Body of pancreas (tissue), 4 donors: Measurements from ENCODE around the gene CCSER2.

Experiments
- POLR2A ChIP-seq, 3 donors: fragments of 450-650 bp; IDR thresholded peaks; one replicate each; pipeline ENCODE4 v1.6.1; 2016; ENCODE audit warnings: antibody characterized with exemption in 3 of 3, mild to moderate bottlenecking in 2 of 3
- TF ChIP-seq, protein P1 (sequence below), 7 experiments: fragments of 450-650 bp in 4 of 7; fragments of 200-600 bp in 3 of 7; sonication (generic) in 3 of 7; IDR thresholded peaks; one replicate each; pipeline ENCODE4 v1.5.1; 2016 to 2019; ENCODE audit warnings: antibody characterized with exemption in 7 of 7

DNA sequence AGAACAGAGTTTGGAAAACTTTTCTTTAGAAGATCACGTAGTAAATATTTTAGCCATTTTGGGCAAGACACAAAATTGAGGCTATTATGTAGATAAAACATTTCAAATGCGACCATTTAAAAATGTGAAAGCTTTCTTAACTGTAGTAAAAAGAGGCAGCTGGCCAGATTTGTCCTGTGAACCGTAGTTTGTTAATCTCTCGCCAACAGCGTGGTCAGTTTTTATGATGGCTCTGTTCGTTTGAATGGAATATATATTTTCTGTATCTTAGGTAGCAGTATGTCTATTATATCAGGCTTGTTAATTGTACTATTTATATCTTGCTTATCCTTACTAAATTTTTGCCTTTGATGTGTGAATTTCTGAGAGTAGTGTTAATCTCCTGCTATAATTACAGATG, 124.9 kb downstream of the CCSER2 start:
- TF ChIP-seq, protein P1, sequence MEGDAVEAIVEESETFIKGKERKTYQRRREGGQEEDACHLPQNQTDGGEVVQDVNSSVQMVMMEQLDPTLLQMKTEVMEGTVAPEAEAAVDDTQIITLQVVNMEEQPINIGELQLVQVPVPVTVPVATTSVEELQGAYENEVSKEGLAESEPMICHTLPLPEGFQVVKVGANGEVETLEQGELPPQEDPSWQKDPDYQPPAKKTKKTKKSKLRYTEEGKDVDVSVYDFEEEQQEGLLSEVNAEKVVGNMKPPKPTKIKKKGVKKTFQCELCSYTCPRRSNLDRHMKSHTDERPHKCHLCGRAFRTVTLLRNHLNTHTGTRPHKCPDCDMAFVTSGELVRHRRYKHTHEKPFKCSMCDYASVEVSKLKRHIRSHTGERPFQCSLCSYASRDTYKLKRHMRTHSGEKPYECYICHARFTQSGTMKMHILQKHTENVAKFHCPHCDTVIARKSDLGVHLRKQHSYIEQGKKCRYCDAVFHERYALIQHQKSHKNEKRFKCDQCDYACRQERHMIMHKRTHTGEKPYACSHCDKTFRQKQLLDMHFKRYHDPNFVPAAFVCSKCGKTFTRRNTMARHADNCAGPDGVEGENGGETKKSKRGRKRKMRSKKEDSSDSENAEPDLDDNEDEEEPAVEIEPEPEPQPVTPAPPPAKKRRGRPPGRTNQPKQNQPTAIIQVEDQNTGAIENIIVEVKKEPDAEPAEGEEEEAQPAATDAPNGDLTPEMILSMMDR (IDR thresholded peaks at IDR 0.05): no peak
- no peak for TF ChIP-seq POLR2A (IDR thresholded peaks at IDR 0.05)
